NCI-H345 treated with DMSO at 0.1 percent for 48 hours (cell line): ENCODE measurements around the gene TRIOBP.

ENCODE experiments used
- DNase-seq: peaks from one replicate; lab custom pipeline; 2025; ENCODE audit not compliant: unreplicated experiment; lab: John Stamatoyannopoulos, UW

TRIOBP gene

GRCh38 chr22:37802310-37803194, 105.7 kb downstream of the TRIOBP start:
- peak; percentile 28 for DNase-seq

- DNase-seq = no peak
Measured at GRCh38 chr22:37803195-37803638, 106.4 kb downstream of the TRIOBP start.

GRCh38 chr22:37803639-37804351, 106.9 kb downstream of the TRIOBP start:
- DNase-seq = no peak

- no peak for DNase-seq
Measured at GRCh38 chr22:37804352-37804880, 107.6 kb downstream of the TRIOBP start.

- DNase-seq = peak; percentile 44
Measured at GRCh38 chr22:37804881-37805809, 108.3 kb downstream of the TRIOBP start.

GRCh38 chr22:37805810-37806277, 109.0 kb downstream of the TRIOBP start:
- no peak for DNase-seq

- no peak for DNase-seq
Measured at GRCh38 chr22:37806409-37807333, 109.8 kb downstream of the TRIOBP start.

GRCh38 chr22:37807410-37808293, 110.8 kb downstream of the TRIOBP start, which contains the start of gene GCAT:
Gene GCAT (plus strand): TSS chr22:37807934. CDS start chr22:37807968, 34 bp downstream.
- DNase-seq = peak; percentile 74

GRCh38 chr22:37808294-37808657, 111.4 kb downstream of the TRIOBP start:
- DNase-seq = no peak

- DNase-seq = no peak
Measured at GRCh38 chr22:37809672-37810333, 113.0 kb downstream of the TRIOBP start.

GRCh38 chr22:37811867-37812266, 115.0 kb downstream of the TRIOBP start:
- DNase-seq = no peak

GRCh38 chr22:37812869-37813678, 116.2 kb downstream of the TRIOBP start:
- no peak for DNase-seq

- no peak for DNase-seq
Measured at GRCh38 chr22:37815593-37815992, 118.7 kb downstream of the TRIOBP start.

- no peak for DNase-seq
Measured at GRCh38 chr22:37816543-37817180, 119.8 kb downstream of the TRIOBP start.

GRCh38 chr22:37817705-37818408, 121.0 kb downstream of the TRIOBP start:
- DNase-seq = peak; percentile 23
